GM19324 (cell line): ENCODE measurements around the gene CD226.
"Not testable (repeated sequence)": the region's sequence is repeated elsewhere in the genome, so short reads cannot be mapped to it uniquely, and the experiment has no call there.

Experiments used
- ATAC-seq: cut with Tn5 transposase; IDR thresholded peaks from one replicate; pipeline ENCODE4 v1.9.1; 2021; ENCODE audit warnings: mild to moderate bottlenecking, moderate library complexity; ENCODE audit not compliant: unreplicated experiment, low FRiP score

Gene CD226

GRCh38 chr18:69956665-69957620, 9.3 kb upstream of the CD226 start:
- no peak for ATAC-seq

- no peak for ATAC-seq
Observed at GRCh38 chr18:69956057-69956456, 8.4 kb upstream of the CD226 start.

DNA sequence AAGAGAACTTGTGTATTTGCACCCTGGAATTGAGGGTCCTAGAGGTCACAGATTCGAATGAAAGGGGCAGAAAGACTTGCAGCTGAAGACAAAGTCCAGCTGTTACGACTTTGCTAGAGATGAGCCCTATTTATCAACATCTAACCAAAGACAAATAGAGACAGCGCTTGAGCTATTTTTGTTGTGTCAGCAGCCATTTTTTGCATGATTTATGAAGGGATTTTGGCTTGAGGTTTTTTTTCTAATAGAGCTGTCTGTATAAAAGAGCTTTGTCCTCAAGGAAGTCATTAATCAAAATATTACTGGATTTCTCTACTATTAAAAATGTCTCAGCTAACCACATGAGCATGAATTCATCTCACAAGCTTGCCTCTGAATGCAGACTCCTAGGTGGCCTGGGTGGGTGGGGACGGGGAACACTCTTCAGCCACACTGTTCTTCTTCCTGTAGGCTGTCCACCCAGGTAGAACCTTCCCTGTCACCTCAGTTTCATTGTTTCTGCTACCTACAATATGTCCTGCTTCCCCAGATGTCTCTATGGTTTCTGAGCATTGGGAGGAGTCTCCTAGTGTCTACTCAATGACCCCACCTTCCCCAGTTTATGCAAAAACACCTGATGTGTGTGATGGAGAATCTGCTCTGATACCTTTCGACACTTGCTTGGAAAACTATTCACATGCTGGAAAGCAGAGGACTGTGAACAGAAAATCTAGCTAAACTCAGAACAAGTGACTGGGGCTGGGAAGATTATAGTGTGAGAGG, 7.2 kb upstream of the CD226 start:
- ATAC-seq = no peak

GRCh38 chr18:69953191-69953590, 5.5 kb upstream of the CD226 start:
- no peak for ATAC-seq

- no peak for ATAC-seq
Observed at GRCh38 chr18:69951182-69951581, 3.5 kb upstream of the CD226 start.

- ATAC-seq = no peak
Observed at GRCh38 chr18:69949538-69949936, 1.9 kb upstream of the CD226 start.

DNA sequence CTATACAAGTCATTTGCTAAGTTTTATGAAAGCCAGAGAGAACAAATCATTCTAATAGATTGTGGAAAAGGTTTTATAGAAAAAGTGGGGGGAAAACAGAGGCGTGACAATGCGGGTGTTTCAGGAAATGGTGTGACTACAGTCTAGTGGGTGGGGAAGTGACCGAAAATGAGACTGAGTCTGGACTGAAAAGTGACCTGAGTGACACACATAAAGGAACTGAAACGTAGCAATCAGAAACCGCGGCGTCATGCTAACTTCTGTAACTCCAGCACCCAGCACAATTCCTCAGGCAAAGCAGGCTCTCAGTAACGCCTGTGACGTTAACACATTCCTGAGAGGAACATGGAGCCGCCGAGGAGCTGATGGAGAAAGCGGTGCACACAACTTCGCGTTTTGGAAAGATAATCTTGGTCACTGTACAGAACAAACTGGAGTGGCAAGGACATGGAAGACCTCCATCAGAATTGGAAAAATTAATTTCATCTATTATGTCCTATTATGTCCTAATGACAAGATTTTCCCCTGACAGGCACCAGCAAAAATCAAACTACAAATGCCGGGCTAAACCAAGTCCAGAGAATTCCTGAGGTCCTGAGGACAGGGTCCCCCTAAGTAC, 1.4 kb upstream of the CD226 start:
- ATAC-seq = peak; percentile 90

DNA sequence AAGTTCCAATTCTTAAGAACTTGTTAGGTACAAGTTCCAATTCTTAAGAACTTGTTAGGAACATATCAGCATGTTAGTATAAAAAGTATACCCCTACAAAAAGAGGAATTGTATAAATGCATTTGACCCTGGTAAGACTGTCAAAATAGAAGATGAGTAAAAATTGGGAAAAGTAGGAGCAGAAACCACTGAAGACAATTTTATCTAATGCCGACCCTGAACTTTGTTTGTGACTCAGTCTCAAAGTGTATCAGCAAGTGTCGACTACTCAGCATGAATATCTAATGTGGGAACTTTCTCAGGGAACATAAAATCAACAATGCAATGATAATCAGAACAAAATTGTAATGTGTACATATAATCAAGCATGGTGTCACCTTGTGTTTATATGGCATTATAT, 583 bp upstream of the CD226 start:
- ATAC-seq = no peak

DNA sequence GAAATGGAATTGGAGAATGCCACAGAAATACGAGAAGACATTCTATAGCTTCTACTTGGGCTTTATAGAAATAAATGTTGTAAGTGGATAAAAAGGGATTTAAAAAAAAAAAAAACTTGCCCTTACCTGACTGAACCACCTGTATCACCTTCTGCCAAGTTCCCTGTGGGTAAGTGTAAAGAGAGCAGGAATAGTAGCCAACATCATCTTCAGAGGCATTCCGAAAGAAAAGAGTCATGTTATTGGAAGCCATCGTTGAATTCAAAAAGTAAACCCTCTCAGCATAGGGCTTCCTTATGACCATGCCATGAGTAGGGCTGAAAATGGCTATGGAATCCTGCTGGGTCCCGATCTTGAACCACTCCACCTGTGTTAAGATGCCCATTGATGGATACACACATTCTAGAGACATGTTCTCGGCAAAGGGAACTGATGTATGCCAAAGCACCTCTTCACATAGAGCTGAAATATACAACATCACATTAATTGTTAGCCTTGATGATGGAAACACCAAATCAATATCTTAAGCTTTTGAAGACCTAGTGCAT, 991 bp downstream of the CD226 start:
- ATAC-seq = no peak

DNA sequence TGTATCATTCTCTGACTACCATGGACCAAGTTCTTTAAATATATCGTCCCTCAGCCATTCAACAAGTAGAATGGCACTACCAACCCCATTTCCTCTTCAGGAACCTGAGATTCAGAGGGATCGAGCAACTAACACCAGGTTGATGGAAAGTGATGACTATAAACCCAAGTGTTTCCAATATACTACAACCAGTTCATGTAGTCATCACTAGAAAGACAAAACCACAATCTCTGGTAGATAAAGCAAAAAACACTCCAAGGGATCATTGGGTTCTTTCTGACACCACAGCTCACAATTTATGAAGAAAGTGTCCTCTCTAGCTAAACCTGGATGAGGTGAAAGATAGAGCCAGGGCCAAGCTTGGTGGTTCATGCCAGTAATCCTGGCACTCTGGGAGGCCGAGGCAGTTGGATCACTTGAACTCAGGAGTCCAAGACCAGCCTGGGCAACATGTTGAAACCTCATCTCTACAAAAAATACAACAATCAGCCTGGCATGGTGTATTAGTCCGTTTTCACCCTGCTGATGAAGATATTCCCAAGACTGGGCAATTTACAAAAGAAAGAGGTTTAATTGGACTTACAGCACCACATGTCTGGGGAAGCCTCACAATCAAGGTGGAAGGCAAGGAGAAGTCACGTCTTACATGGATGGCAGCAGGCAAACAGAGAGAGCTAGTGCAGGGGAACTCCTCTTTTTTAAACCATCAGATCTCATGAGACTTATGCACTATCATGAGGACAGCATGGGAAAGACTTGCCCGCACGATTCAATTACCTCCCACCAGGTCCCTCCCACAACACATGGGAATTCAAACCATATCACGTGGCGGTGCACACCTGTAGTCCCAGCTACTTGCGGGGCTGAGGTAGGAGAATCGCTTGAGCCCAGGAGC, 2.2 kb downstream of the CD226 start:
- no peak for ATAC-seq

DNA sequence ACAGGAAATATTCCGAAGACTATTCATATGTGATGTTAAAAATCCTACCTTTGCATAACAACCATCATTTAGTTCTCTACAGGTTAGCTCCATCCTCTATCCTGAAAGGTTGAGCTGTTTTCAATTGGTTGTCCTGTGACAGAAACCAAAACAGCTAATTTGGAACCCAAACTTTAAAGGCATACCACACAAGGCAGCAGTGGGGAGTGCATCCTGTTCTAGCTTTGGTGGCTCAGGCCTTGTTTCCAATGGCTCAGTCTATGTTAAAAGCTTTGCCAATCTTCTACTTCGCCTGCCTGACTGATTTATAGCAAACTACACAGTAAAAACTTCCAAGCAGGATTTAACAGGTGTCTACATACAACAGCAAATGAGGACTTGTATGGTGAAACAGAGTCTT, 3.2 kb downstream of the CD226 start:
- no peak for ATAC-seq

GRCh38 chr18:69943021-69943420, 4.7 kb downstream of the CD226 start:
- ATAC-seq = no peak

- no peak for ATAC-seq
Observed at GRCh38 chr18:69941183-69941582, 6.5 kb downstream of the CD226 start.

DNA sequence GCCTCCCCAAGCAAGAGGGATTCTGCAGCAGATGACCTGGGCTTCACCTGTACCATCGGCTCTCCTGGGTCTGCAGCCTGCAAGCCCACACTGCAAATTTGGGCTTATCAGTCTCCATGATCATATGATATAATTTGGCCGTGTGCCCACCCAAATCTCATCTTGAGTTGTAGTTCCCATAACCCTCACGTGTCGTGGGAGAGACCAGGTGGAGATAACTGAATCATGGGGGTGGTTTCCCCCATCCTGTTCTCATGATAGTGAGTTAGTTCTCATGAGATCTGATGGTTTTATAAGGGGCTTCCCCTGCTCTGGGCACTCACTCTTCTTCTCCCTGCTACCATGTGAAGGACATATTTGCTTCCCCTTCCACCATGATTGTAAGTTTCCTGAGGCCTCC, 7.9 kb downstream of the CD226 start:
- not testable (repeated sequence) for ATAC-seq

DNA sequence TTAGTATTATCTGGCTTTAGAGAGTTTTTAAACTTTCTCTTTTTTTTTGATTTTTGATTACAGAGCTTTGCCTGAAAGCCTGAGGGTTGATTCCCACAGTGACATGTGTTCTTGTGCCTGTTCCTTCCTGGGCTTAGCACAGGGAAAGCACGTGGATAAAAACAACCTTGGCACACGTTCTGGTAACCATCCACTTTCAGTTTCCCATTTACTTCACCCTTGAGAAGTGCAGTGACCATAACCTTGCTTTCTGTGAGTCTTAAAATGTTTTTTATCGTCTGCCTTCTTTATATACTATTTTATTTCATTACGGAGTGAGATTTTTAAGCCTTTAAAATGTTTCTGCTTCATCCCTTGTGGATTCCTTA, 11.5 kb downstream of the CD226 start:
- peak; percentile 34 for ATAC-seq

GRCh38 chr18:69935319-69936190, 12.1 kb downstream of the CD226 start:
- peak; percentile 98 for ATAC-seq

DNA sequence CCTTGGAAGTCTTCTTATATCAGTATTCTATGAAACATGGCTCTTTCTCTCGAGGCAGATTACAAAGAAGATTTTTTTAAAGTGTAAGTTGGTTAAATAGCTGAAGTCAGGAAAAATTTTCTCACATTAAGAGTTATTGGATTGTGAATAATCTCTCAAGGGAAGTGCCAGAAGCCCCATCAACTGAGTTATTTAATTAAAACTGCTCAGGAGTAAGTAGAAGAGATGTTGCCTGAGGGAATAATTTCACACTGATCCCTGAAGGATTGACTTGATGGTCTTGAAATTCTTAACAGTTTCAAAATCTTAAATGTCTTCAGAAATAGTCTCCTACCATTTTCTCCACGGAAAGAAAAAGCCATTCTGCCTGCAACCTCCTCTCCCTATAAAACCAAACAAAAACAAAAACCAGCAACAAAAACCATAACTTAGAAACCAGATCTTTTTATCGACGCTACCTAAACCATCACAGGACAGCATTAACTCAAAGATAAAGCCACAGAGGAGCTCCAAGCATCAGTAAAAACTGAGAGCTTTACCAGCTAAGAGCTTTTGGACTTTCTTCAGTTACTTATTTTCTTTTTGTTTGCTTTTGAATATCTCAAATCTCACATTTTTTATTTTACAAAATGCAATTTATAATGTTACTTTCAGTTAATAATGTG, 12.9 kb downstream of the CD226 start:
- ATAC-seq = no peak

GRCh38 chr18:69929041-69929774, 18.5 kb downstream of the CD226 start:
- no peak for ATAC-seq
